ENCODE measurements around the gene AMMECR1.

Gene AMMECR1

GRCh38 chrX:110180928-110181310 is 137.0 kb downstream of the AMMECR1 start:
- CTCF ChIA-PET = interaction anchor here (0.5 to 0.9 kb wide), 2 partner anchors 20 to 35 kb away, joined by 3 read pairs; no protein-coding TSS in a partner anchor

GRCh38 chrX:110180176-110180927 is 137.5 kb downstream of the AMMECR1 start:
- ChIA-PET CTCF (interaction anchor here (1.0 to 1.5 kb wide), 2 partner anchors 20 to 232 kb away, joined by 3 read pairs; no protein-coding TSS in a partner anchor), POLR2A (ENCODE audit: low non-redundant PET) (interaction anchor here (0.9 kb wide), 1 partner anchor 135 kb away, joined by 3 read pairs; no protein-coding TSS in a partner anchor)
- TF ChIP-seq, protein P1, sequence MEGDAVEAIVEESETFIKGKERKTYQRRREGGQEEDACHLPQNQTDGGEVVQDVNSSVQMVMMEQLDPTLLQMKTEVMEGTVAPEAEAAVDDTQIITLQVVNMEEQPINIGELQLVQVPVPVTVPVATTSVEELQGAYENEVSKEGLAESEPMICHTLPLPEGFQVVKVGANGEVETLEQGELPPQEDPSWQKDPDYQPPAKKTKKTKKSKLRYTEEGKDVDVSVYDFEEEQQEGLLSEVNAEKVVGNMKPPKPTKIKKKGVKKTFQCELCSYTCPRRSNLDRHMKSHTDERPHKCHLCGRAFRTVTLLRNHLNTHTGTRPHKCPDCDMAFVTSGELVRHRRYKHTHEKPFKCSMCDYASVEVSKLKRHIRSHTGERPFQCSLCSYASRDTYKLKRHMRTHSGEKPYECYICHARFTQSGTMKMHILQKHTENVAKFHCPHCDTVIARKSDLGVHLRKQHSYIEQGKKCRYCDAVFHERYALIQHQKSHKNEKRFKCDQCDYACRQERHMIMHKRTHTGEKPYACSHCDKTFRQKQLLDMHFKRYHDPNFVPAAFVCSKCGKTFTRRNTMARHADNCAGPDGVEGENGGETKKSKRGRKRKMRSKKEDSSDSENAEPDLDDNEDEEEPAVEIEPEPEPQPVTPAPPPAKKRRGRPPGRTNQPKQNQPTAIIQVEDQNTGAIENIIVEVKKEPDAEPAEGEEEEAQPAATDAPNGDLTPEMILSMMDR (conservative IDR thresholded peaks at IDR 0.05; ENCODE audit: low read depth) = no peak
- peak overlapping the region; percentile 84 for H3K27ac ChIP-seq
- peak; percentile 66 for DNase-seq (ENCODE audit: low spot score)

More at GRCh38 chrX:110180928-110181310, 137.0 kb downstream of the AMMECR1 start:
- no peak for DNase-seq (ENCODE audit: low spot score)
- POLR2A ChIA-PET (ENCODE audit: low non-redundant PET) = interaction anchor here (0.9 kb wide), 1 partner anchor 135 kb away, joined by 3 read pairs; no protein-coding TSS in a partner anchor
- H3K27ac ChIP-seq = peak overlapping the region; percentile 84
- TF ChIP-seq, protein P1 (conservative IDR thresholded peaks at IDR 0.05; ENCODE audit: low read depth) = no peak

DNA sequence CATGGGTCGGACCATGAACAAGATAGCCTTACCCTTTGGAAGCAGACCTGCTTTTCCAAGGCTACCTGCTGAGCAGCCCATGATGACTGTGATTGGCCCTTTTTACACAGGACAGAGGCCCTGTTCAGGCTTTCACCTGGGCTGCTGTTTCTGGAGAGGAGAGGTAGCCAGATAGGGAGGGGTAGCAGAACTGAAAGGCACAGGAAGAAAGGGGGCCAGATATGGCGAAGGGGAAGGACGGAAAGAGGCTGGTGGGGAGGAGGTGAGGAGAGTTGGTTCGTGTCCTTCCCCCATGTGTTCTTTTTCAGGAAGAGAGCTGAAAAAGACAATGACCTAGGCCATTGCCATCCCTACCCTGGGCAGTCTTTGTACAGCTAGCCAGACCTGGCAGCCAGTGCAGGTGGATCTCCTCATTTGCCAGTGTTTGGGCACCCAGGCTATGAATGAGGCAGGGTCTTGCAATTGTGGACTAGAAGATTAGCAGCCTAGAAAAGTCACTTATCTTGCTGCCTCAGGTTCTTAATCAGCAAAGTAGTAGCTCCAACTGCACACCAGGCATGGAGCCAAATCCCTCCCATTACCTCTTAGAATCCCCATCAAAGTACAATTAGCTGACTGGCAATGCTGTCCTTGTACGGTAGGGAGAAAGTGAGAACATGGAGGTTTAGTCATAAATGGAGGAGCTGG is 139.6 kb downstream of the AMMECR1 start:
- no peak overlapping the region for H3K27ac ChIP-seq
- POLR2A ChIA-PET (ENCODE audit: low non-redundant PET) = no interaction called here
- CTCF ChIA-PET = interaction anchor here (1.5 kb wide), 1 partner anchor 18 kb away, joined by 3 read pairs; no protein-coding TSS in a partner anchor
- no peak for DNase-seq (ENCODE audit: low spot score)
- TF ChIP-seq, protein P1 (conservative IDR thresholded peaks at IDR 0.05; ENCODE audit: low read depth) = no peak

DNA sequence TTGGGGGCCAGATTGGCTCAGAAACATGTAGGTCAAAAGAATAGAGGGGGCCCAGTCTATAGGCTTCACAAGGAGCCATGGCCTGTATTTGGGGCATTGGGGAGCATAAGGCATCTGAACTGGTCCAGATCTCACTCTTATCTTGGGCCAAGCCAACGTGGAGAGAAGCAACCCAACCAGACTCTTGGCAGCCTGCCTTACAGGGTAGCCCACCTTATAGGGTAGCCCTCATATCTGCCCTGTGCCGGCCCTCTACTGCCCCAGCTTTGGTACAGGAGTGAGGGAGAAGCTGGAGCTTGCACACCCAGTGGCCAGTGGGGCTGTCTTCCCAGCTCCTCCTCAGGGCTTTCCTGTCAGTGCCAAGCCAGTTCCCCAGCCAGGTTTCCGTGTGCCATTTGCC is 142.2 kb downstream of the AMMECR1 start:
- CTCF ChIA-PET = no interaction called here
- no peak for DNase-seq (ENCODE audit: low spot score)
- H3K27ac ChIP-seq = no peak overlapping the region
- POLR2A ChIA-PET (ENCODE audit: low non-redundant PET) = no interaction called here
- TF ChIP-seq, protein P1 (conservative IDR thresholded peaks at IDR 0.05; ENCODE audit: low read depth) = no peak

DNA sequence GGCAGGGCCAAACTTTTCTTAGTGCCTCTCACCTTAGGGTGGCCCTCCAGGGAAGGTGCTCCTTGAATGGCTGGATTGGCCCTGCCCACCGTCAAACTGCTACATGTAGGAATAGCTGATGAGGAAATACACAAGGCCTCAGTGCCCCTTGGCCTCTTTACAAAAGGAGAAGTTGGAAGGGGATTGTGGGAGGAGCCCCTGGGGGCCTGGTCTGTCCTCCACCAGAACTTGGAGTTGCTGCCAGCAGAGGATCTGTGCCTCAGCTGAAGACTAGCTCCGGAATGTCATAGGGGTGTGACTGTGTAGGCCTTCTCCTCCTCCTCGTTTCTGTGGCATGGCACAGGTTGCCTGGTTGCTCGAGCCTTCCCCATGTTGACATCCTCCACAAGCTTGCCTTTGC is 142.7 kb downstream of the AMMECR1 start:
- TF ChIP-seq, protein P1 (conservative IDR thresholded peaks at IDR 0.05; ENCODE audit: low read depth) = no peak
- ChIA-PET CTCF (no interaction called here), POLR2A (ENCODE audit: low non-redundant PET) (no interaction called here)
- no peak overlapping the region for H3K27ac ChIP-seq
- no peak for DNase-seq (ENCODE audit: low spot score)

Measured in RWPE1 (cell line).